PC-9 (cell line): Measurements from ENCODE around the gene IQCH. TPM values are rescaled to one million over a fixed set of nuclear protein-coding genes. Genes with fewer than 3 reads are reported as not detected.

Experiments
- BruUV-seq: library from RNA; stranded (reverse); fragments of 400-500 nt; replicated peaks from 2 replicates; lab custom pipeline; 2021; lab: Mats Ljungman, UMichigan
- CTCF ChIA-PET: fragments of 300-600 bp; sonication (Branson Sonifier 250); formaldehyde crosslinking; loops from one replicate; lab custom pipeline; 2022; ENCODE audit warnings: antibody characterized with exemption; lab: Charles Lee
- POLR2A ChIA-PET: fragments of 300-600 bp; sonication (Branson Sonifier 250); formaldehyde crosslinking; loops from one replicate; lab custom pipeline; 2022; ENCODE audit warnings: antibody characterized with exemption; ENCODE audit not compliant: unreplicated experiment; lab: Charles Lee
- DNase-seq, 2 experiments: peaks; one replicate each; pipeline versions ENCODE4 v3.0.0 to v3.0.0-alpha.2; 2015 to 2022; ENCODE audit warnings: mixed read lengths in 1 of 2
- H2AFZ ChIP-seq: fragments of 200-600 bp; sonication (generic); 2 replicates; pipeline ENCODE4 v1.8.1; 2017; ENCODE audit warnings: antibody characterized with exemption
- H3F3A ChIP-seq: fragments of 200-600 bp; sonication (generic); 2 replicates; pipeline ENCODE4 v1.8.1; 2017; ENCODE audit warnings: antibody characterized with exemption, mild to moderate bottlenecking, low read depth; ENCODE audit not compliant: insufficient read depth
- H3K27ac ChIP-seq: fragments of 200-600 bp; sonication (generic); 2 replicates; pipeline ENCODE4 v1.6.1; 2016; ENCODE audit warnings: mixed run types
- H3K27me3 ChIP-seq: fragments of 200-600 bp; sonication (generic); 2 replicates; pipeline ENCODE4 v1.6.1; 2016; ENCODE audit warnings: low read depth, mixed run types; ENCODE audit not compliant: insufficient read depth
- H3K36me3 ChIP-seq: fragments of 200-600 bp; sonication (generic); 2 replicates; pipeline ENCODE4 v1.6.1; 2016; ENCODE audit warnings: low read depth, mixed run types
- H3K4me1 ChIP-seq: fragments of 200-600 bp; sonication (generic); replicated peaks from 2 replicates; pipeline ENCODE4 v1.6.1; 2016; ENCODE audit warnings: mixed run types; ENCODE audit not compliant: insufficient read depth
- H3K4me2 ChIP-seq: fragments of 200-600 bp; sonication (generic); 2 replicates; pipeline ENCODE4 v1.6.1; 2017; ENCODE audit warnings: mixed run types
- H3K4me3 ChIP-seq: fragments of 200-600 bp; sonication (generic); 2 replicates; pipeline ENCODE4 v1.6.1; 2016; ENCODE audit warnings: mixed run types
- H3K79me2 ChIP-seq: fragments of 200-600 bp; sonication (generic); 2 replicates; pipeline ENCODE4 v1.6.1; 2017; ENCODE audit warnings: low read depth, mixed run types
- H3K9me2 ChIP-seq: fragments of 200-600 bp; sonication (generic); 2 replicates; pipeline ENCODE4 v1.8.1; 2017; ENCODE audit warnings: mild to moderate bottlenecking; ENCODE audit not compliant: insufficient read depth
- H3K9me3 ChIP-seq: fragments of 200-600 bp; sonication (generic); 2 replicates; pipeline ENCODE4 v1.8.1; 2016; ENCODE audit warnings: low read depth; ENCODE audit not compliant: insufficient read depth
- H4K20me1 ChIP-seq: fragments of 200-600 bp; sonication (generic); 2 replicates; pipeline ENCODE4 v1.8.1; 2017; ENCODE audit not compliant: insufficient read depth
- EZH2 ChIP-seq: fragments of 200-600 bp; sonication (generic); IDR thresholded peaks from 2 replicates; pipeline ENCODE4 v1.8.0; 2017; ENCODE audit warnings: antibody characterized with exemption, low read depth
- intact Hi-C: fragments of 100-400 bp; cut with micrococcal nuclease; formaldehyde crosslinking; loops from one replicate; pipeline ENCODE4 v1.10.0; 2022; ENCODE audit not compliant: unreplicated experiment
- total RNA-seq: library from RNA; stranded (reverse); gene quantifications from 2 replicates; pipeline ENCODE4 v1.2.3, GENCODE V29; 2021
- TF ChIP-seq, protein P1 (sequence below): fragments of 200-600 bp; sonication (generic); conservative IDR thresholded peaks from 2 replicates; pipeline ENCODE4 v1.6.1; 2017; ENCODE audit warnings: mixed run types, antibody characterized with exemption, mild to moderate bottlenecking, moderate library complexity

Gene IQCH
- total RNA-seq, 1 experiment from 2014 or later: 7.5 TPM

DNA sequence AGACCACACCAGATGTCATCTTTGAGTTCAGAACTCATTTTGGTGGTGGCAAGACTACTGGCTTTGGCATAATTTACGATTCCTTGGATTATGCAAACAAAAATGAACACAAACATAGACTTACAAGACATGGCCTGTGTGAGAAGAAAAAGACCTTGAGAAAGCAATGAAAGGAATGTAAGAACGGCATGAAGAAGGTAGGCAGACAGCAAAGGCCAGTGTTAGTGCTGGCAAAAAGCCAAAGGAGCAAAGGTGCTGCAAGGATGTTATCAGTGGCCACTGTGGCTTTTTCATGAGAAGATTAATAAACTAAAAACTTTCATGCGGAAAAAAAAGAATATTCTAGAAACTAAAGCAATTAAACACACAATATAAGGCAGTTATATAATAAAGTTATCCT is 22.0 kb upstream of the IQCH start:
- intact Hi-C loops: no loop called here
- H3K4me3 ChIP-seq: no peak overlapping the region
- no peak overlapping the region for H3K27ac ChIP-seq
- TF ChIP-seq, protein P1, sequence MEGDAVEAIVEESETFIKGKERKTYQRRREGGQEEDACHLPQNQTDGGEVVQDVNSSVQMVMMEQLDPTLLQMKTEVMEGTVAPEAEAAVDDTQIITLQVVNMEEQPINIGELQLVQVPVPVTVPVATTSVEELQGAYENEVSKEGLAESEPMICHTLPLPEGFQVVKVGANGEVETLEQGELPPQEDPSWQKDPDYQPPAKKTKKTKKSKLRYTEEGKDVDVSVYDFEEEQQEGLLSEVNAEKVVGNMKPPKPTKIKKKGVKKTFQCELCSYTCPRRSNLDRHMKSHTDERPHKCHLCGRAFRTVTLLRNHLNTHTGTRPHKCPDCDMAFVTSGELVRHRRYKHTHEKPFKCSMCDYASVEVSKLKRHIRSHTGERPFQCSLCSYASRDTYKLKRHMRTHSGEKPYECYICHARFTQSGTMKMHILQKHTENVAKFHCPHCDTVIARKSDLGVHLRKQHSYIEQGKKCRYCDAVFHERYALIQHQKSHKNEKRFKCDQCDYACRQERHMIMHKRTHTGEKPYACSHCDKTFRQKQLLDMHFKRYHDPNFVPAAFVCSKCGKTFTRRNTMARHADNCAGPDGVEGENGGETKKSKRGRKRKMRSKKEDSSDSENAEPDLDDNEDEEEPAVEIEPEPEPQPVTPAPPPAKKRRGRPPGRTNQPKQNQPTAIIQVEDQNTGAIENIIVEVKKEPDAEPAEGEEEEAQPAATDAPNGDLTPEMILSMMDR: no peak
- no peak for TF ChIP-seq EZH2
- H4K20me1 ChIP-seq: no peaks in the 10 kb centered on the region
- BruUV-seq: no TSS peak
- H3K4me1 ChIP-seq: no peaks in the 10 kb centered on the region
- no peak overlapping the region for H3K4me2 ChIP-seq
- H3K9me2 ChIP-seq: no peaks in the 10 kb centered on the region
- no peaks in the 10 kb centered on the region for H3K27me3 ChIP-seq
- peaks cover 14% of the 10 kb centered on the region for H3K79me2 ChIP-seq
- H3K9me3 ChIP-seq: no peaks in the 10 kb centered on the region
- POLR2A ChIA-PET: no interaction called here
- no peak for DNase-seq
- no peak overlapping the region for H2AFZ ChIP-seq
- no peaks in the 10 kb centered on the region for H3F3A ChIP-seq
- CTCF ChIA-PET: no interaction called here
- peaks cover 14% of the 10 kb centered on the region; the same call in 1 of the 2 replicates for H3K36me3 ChIP-seq

DNA sequence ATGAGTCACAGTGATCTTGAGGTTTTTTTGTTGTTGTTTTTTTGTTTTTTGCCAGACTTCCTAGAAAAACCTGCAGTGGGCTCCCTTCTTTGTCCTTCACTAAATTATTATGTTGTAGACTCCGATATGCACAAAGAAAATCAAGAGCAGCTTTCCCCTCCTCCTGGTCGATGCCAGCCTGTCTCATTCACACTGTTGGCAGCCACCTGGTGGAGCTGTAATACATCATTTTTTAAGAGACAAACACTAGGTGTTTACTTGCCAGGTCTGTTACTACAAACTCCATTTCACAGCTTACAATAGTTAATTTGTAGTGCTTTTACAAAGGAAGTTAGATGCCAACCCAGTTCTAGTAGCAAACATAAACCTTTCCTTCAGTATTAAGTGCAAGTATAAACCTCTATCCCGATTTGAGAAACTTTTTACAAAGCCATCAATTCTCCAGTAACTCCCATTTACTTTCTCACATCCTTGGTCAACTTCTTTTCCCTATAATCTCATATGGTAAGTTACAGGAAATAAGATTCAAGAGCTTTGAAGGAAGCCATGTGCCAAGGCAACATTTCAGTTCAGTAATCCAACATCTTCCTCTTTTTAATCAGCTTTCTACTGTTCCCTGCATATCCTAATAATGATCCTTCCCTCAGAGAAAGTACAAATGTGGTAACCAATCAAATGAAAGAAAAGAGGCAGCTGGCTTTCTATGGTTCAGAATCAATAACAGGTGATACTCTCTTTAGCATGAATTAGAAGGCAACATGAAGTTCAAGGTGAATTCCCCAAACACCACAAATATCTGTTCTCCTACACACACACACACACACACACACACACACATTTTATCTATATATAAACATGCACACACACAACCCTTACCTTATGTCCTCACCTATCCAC is 14.1 kb upstream of the IQCH start:
- Histone ChIP-seq H3K36me3 (peaks cover 8% of the 10 kb centered on the region; the same call in 1 of the 2 replicates), H3K79me2 (peaks cover 89% of the 10 kb centered on the region), H3K4me3 (no peak overlapping the region), H3K27me3 (no peaks in the 10 kb centered on the region), H3K27ac (no peak overlapping the region), H3K9me3 (no peaks in the 10 kb centered on the region), H3F3A (peaks cover 5% of the 10 kb centered on the region; the same call in 1 of the 2 replicates), H3K4me2 (no peak overlapping the region), H3K4me1 (peaks cover 4% of the 10 kb centered on the region), H3K9me2 (no peaks in the 10 kb centered on the region), H4K20me1 (peaks cover 6% of the 10 kb centered on the region; the same call in 1 of the 2 replicates), H2AFZ (no peak overlapping the region)
- intact Hi-C loops: loop anchor here (1.0 to 10.0 kb wide), 2 partner anchors 63 to 594 kb away; no protein-coding TSS in a partner anchor
- ChIA-PET CTCF (interaction anchor here (0.5 kb wide), 1 partner anchor 143 kb away, joined by 3 read pairs; no protein-coding TSS in a partner anchor), POLR2A (interaction anchor here (0.5 to 0.6 kb wide), 2 partner anchors 62 to 171 kb away, joined by 4 to 5 read pairs; no protein-coding TSS in a partner anchor)
- peak in 1 of 2 experiments; percentile 11 for DNase-seq
- TF ChIP-seq, protein P1: peak; percentile 52; the same call in 1 of the 2 replicates
- TF ChIP-seq EZH2: no peak
- BruUV-seq: no TSS peak

DNA sequence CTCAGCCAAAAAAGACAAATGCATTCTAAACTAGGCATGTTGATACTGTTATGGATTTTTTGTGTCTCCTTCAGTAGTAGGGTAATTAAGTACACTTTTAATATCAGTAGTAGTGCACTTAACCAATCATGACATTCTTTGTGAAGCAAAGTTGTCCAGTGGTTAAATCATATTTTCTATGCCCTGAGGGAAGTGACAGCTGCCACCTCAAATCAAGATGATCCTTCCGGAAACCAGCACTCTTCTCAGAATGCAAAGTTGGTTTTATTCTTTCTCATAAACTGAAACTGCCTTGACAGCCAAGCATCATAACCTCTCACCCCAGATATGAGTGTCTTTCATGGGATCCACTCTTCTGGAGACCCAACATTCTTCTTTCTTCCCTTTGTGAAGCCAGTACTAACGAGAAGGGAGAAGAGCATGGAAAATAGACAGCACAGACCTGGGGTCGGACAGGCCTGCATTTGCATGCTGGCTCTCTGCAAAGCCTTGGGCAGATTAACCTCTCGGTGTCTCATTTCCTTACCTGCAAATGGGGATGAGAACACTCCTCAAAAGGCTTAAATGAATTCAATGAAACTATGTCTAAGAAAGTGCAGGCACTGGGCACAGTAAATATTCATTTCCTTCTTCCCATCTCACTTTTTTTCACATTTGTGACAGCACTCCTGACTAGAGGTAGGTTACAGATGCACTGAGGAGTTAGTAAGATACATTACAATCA is 13.3 kb upstream of the IQCH start:
- intact Hi-C loops: loop anchor here (10.0 kb wide), 1 partner anchor 594 kb away; no protein-coding TSS in a partner anchor
- no peaks in the 10 kb centered on the region for H3K27me3 ChIP-seq
- ChIA-PET POLR2A (no interaction called here), CTCF (no interaction called here)
- DNase-seq: no peak
- TF ChIP-seq, protein P1: no peak
- H3K36me3 ChIP-seq: peaks cover 8% of the 10 kb centered on the region; the same call in 1 of the 2 replicates
- H3K4me3 ChIP-seq: no peak overlapping the region
- H2AFZ ChIP-seq: no peak overlapping the region
- H3K27ac ChIP-seq: no peak overlapping the region
- H3K4me1 ChIP-seq: peaks cover 4% of the 10 kb centered on the region
- no peak overlapping the region for H3K4me2 ChIP-seq
- H4K20me1 ChIP-seq: peaks cover 6% of the 10 kb centered on the region; the same call in 1 of the 2 replicates
- no peaks in the 10 kb centered on the region for H3K9me3 ChIP-seq
- no TSS peak for BruUV-seq
- peaks cover 95% of the 10 kb centered on the region for H3K79me2 ChIP-seq
- H3K9me2 ChIP-seq: no peaks in the 10 kb centered on the region
- peaks cover 5% of the 10 kb centered on the region; the same call in 1 of the 2 replicates for H3F3A ChIP-seq
